ENCODE measurements around the gene FOXO1. TPM values are rescaled to one million over a fixed set of nuclear protein-coding genes. Genes with fewer than 3 reads are reported as not detected.

FOXO1 gene
- polyA plus RNA-seq, 1 experiment = 5.3 TPM

GRCh38 chr13:40566811-40567210 is 99.6 kb downstream of the FOXO1 start:
- no peak for DNase-seq (ENCODE audit: low read depth)

GRCh38 chr13:40565282-40566148 is 100.9 kb downstream of the FOXO1 start:
- ChIA-PET POLR2A (no interaction called here), CTCF (no interaction called here)
- no peak for TF ChIP-seq CTCF (IDR thresholded peaks at IDR 0.05; ENCODE audit: insufficient read depth, low read depth, low read length)
- DNase-seq (ENCODE audit: low read depth) = no peak
- Histone ChIP-seq H3K36me3 (ENCODE audit: control insufficient read depth, insufficient read depth, low read length) (no peaks in the 10 kb centered on the region), H3K4me3 (ENCODE audit: low read depth, low read length) (no peak overlapping the region), H3K27me3 (ENCODE audit: control insufficient read depth, insufficient read depth, low read length) (no peaks in the 10 kb centered on the region)

More at GRCh38 chr13:40566811-40567210, 99.6 kb downstream of the FOXO1 start:
- no peak for TF ChIP-seq CTCF (IDR thresholded peaks at IDR 0.05; ENCODE audit: insufficient read depth, low read depth, low read length)
- ChIA-PET POLR2A (no interaction called here), CTCF (interaction anchor here (0.7 kb wide), 1 partner anchor 11 kb away, joined by 3 read pairs; no protein-coding TSS in a partner anchor)
- no peaks in the 10 kb centered on the region for H3K27me3 ChIP-seq (ENCODE audit: control insufficient read depth, insufficient read depth, low read length)
- H3K4me3 ChIP-seq (ENCODE audit: low read depth, low read length) = no peak overlapping the region
- H3K36me3 ChIP-seq (ENCODE audit: control insufficient read depth, insufficient read depth, low read length) = no peaks in the 10 kb centered on the region

- no peak for DNase-seq (ENCODE audit: low read depth)
- CTCF ChIA-PET = interaction anchor here (0.6 kb wide), 1 partner anchor 9 kb away, joined by 3 read pairs; no protein-coding TSS in a partner anchor
- Histone ChIP-seq H3K27me3 (ENCODE audit: control insufficient read depth, insufficient read depth, low read length) (no peaks in the 10 kb centered on the region), H3K36me3 (ENCODE audit: control insufficient read depth, insufficient read depth, low read length) (no peaks in the 10 kb centered on the region; the same call in 1 of the 2 replicates), H3K4me3 (ENCODE audit: low read depth, low read length) (no peak overlapping the region)
- no peak for TF ChIP-seq CTCF (IDR thresholded peaks at IDR 0.05; ENCODE audit: insufficient read depth, low read depth, low read length)
- POLR2A ChIA-PET = no interaction called here
These were observed 102.0 kb downstream of the FOXO1 start for GRCh38 chr13:40564342-40565001.

GRCh38 chr13:40563350-40564125 is 102.9 kb downstream of the FOXO1 start:
- H3K36me3 ChIP-seq (ENCODE audit: control insufficient read depth, insufficient read depth, low read length) = no peaks in the 10 kb centered on the region; the same call in 1 of the 2 replicates
- CTCF ChIA-PET = interaction anchor here (0.6 kb wide), 1 partner anchor 10 kb away, joined by 3 read pairs; no protein-coding TSS in a partner anchor
- H3K27me3 ChIP-seq (ENCODE audit: control insufficient read depth, insufficient read depth, low read length) = no peaks in the 10 kb centered on the region
- POLR2A ChIA-PET = no interaction called here
- no peak for TF ChIP-seq CTCF (IDR thresholded peaks at IDR 0.05; ENCODE audit: insufficient read depth, low read depth, low read length)
- H3K4me3 ChIP-seq (ENCODE audit: low read depth, low read length) = no peak overlapping the region
- no peak for DNase-seq (ENCODE audit: low read depth)

GRCh38 chr13:40562975-40563349 is 103.5 kb downstream of the FOXO1 start:
- H3K4me3 ChIP-seq (ENCODE audit: low read depth, low read length) = no peak overlapping the region
- ChIA-PET POLR2A (no interaction called here), CTCF (no interaction called here)
- no peak for DNase-seq (ENCODE audit: low read depth)
- H3K27me3 ChIP-seq (ENCODE audit: control insufficient read depth, insufficient read depth, low read length) = no peaks in the 10 kb centered on the region
- no peaks in the 10 kb centered on the region; the same call in 1 of the 2 replicates for H3K36me3 ChIP-seq (ENCODE audit: control insufficient read depth, insufficient read depth, low read length)
- no peak for TF ChIP-seq CTCF (IDR thresholded peaks at IDR 0.05; ENCODE audit: insufficient read depth, low read depth, low read length)

All from BJ (cell line).